Stomach (tissue), 9 donors: ENCODE data around the gene SPRED3. TPM values are rescaled to one million over a fixed set of nuclear protein-coding genes. Genes with fewer than 3 reads are reported as not detected.

Experiments
- DNase-seq, 2 donors: peaks; one replicate each; pipeline versions ENCODE4 v3.0.0 to v3.0.0-alpha.2; 2013 to 2019
- H3K27ac ChIP-seq, 5 donors: fragments of 200-600 bp in 4 of 5; sonication (generic) in 4 of 5; one replicate each; pipeline ENCODE4 v1.5.1; 2013 to 2019; ENCODE audit warnings: mild to moderate bottlenecking in 1 of 5, moderate library complexity in 1 of 5
- H3K27me3 ChIP-seq, 3 donors: fragments of 200-600 bp; sonication (generic); one replicate each; pipeline ENCODE4 v1.5.1; 2017 to 2019; ENCODE audit warnings: mixed run types in 1 of 3
- H3K36me3 ChIP-seq, 4 donors: fragments of 200-600 bp; sonication (generic); 1 replicate in 3 of 4; 2 replicates in 1 of 4; pipeline ENCODE4 v1.5.1; 2016 to 2019
- H3K4me1 ChIP-seq, 4 donors: fragments of 200-600 bp; sonication (generic); one replicate each; pipeline ENCODE4 v1.5.1; 2016 to 2019
- H3K4me3 ChIP-seq, 4 donors: fragments of 200-600 bp; sonication (generic) in 3 of 4; one replicate each; pipeline ENCODE4 v1.5.1; 2016 to 2019; ENCODE audit warnings: mild to moderate bottlenecking in 1 of 4
- H3K9me3 ChIP-seq, 4 donors: fragments of 200-600 bp; sonication (generic); one replicate each; pipeline ENCODE4 v1.5.1; 2016 to 2019
- CTCF ChIP-seq, 7 experiments: fragments of 450-650 bp in 4 of 7; fragments of 200-600 bp in 3 of 7; sonication (generic) in 3 of 7; IDR thresholded peaks; one replicate each; pipeline ENCODE4 v1.5.1; 2016 to 2019; ENCODE audit warnings: antibody characterized with exemption in 7 of 7, control low read depth in 2 of 7, mild to moderate bottlenecking in 1 of 7
- EP300 ChIP-seq: sonication (generic); formaldehyde crosslinking; IDR thresholded peaks from one replicate; pipeline ENCODE4 v1.6.1; 2017; ENCODE audit warnings: antibody characterized with exemption
- POLR2A ChIP-seq, 4 donors: fragments of 450-650 bp; IDR thresholded peaks; one replicate each; pipeline ENCODE4 v1.6.1; 2016; ENCODE audit warnings: antibody characterized with exemption in 4 of 4, control low read depth in 2 of 4, mild to moderate bottlenecking in 1 of 4, moderate library complexity in 1 of 4
- POLR2AphosphoS5 ChIP-seq, 3 donors: sonication (generic); formaldehyde crosslinking; IDR thresholded peaks; one replicate each; pipeline ENCODE4 v1.6.1; 2016; ENCODE audit warnings: antibody characterized with exemption in 3 of 3
- WGBS, 5 donors: extraction: QIAGEN DNeasy Blood & Tissue Kit in 3 of 5; methylation state at CpG; one replicate each; pipeline versions ENCODE4 v1.1.5 to v1.1.7; 2013 to 2018; 5-methylcytosine and 5-hydroxymethylcytosine counted together
- intact Hi-C: fragments of 100-400 bp; cut with DNase I; formaldehyde crosslinking; loops from one replicate; pipeline ENCODE4 v1.15.1; 2023; ENCODE audit warnings: low total_unique reads
- polyA plus RNA-seq, 3 donors: library from polyadenylated mRNA; stranded (reverse); fragments of 200-250 nt; gene quantifications; one replicate each; pipeline ENCODE4 v1.2.3, GENCODE V29; 2013
- total RNA-seq, 5 donors: library from RNA; depleted of rRNA; stranded (reverse); fragments of >200 nt; gene quantifications; one replicate each; pipeline versions ENCODE4 v1.1.0 to v1.2.3, GENCODE V29; 2014 to 2016
- donor health status: healthy with polysubstance abuse.
- donor health status: Bipolar disorder and iron deficiency.
- donor health status: healthy.

Gene SPRED3
- total and polyA plus RNA-seq, 8 donors = 0.12 to 3.6 (median 0.99) TPM; not detected in 4

DNA sequence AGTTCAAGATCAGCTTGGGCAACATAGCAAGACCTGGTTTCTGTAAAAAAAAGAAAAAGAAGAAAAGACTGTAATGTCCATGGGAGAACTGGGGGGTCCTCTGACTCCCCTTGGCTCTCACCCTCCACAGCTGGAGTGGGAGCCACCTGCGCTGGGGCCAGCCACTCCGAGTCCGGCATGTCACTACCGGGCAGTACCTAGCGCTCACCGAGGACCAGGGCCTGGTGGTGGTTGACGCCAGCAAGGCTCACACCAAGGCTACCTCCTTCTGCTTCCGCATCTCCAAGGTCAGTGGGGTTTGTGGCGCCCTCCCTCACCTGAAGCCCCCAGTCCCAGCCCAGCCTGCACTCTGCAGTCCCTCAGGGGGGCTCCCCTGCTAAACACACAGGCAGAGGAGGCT is 59.7 kb downstream of the SPRED3 start:
- no peaks in the 10 kb centered on the region for H3K4me1 ChIP-seq
- TF ChIP-seq POLR2AphosphoS5 (IDR thresholded peaks at IDR 0.05) (no peak), EP300 (no peak), CTCF (IDR thresholded peaks at IDR 0.05) (no peak), POLR2A (IDR thresholded peaks at IDR 0.05) (no peak)
- H3K27ac ChIP-seq = no peak overlapping the region
- 81 to 92% (median 90%) methylated on average over 6 to 9 of the region's 9 CpGs for WGBS, 5 donors
- H3K36me3 ChIP-seq = no peaks in the 10 kb centered on the region
- intact Hi-C loops = no loop called here
- H3K9me3 ChIP-seq = no peaks in the 10 kb centered on the region
- no peak for DNase-seq
- no peak overlapping the region for H3K4me3 ChIP-seq
- H3K27me3 ChIP-seq = no peaks in the 10 kb centered on the region

Other genes with a start within 250 kb of the SPRED3 start
- not detected for gene DPF1, start 164.5 kb upstream of the SPRED3 start, total RNA-seq
- gene DPF1, start 164.5 kb upstream of the SPRED3 start, polyA plus RNA-seq = under 1 TPM in 2 of 3 donors, not detected in 1; 0.12 to 0.43 TPM
- 100 to 1,000 TPM in 1 of 5 donors, 10 to 100 TPM in 3, 1 to 10 TPM in 1; 8.8 to 197 (median 31.6) TPM for gene PPP1R14A, start 132.3 kb upstream of the SPRED3 start, total RNA-seq
- gene PPP1R14A, start 132.3 kb upstream of the SPRED3 start, polyA plus RNA-seq = 100 to 1,000 TPM in 1 of 3 donors, 10 to 100 TPM in 2; 53.2 to 138 (median 54.9) TPM
- gene SPINT2, start 124.1 kb upstream of the SPRED3 start, total RNA-seq = 1,000 to 10,000 TPM in 1 of 5 donors, 100 to 1,000 TPM in 2, 10 to 100 TPM in 2; 29.8 to 1,508 (median 255) TPM
- gene SPINT2, start 124.1 kb upstream of the SPRED3 start, polyA plus RNA-seq = 100 to 1,000 TPM in 2 of 3 donors, 10 to 100 TPM in 1; 54.5 to 255 (median 184) TPM
- 100 to 1,000 TPM in 3 of 5 donors, 10 to 100 TPM in 2; 33.5 to 287 (median 171) TPM for gene C19orf33, start 84.4 kb upstream of the SPRED3 start, total RNA-seq
- 1,000 to 10,000 TPM in 2 of 3 donors, 100 to 1,000 TPM in 1; 388 to 1,069 (median 1,022) TPM for gene C19orf33, start 84.4 kb upstream of the SPRED3 start, polyA plus RNA-seq
- gene YIF1B, start 72.8 kb upstream of the SPRED3 start, total RNA-seq = 10 to 100 TPM in 2 of 5 donors, 1 to 10 TPM in 3; 4.7 to 30.4 (median 7.2) TPM
- gene YIF1B, start 72.8 kb upstream of the SPRED3 start, polyA plus RNA-seq = 10 to 100 TPM; 18.8 to 28.0 (median 24.2) TPM
- 10 to 100 TPM in 2 of 5 donors, 1 to 10 TPM in 2, under 1 TPM in 1; under 0.01 to 32.2 (median 5.4) TPM for gene KCNK6, start 68.9 kb upstream of the SPRED3 start, total RNA-seq
- gene KCNK6, start 68.9 kb upstream of the SPRED3 start, polyA plus RNA-seq = 1 to 10 TPM; 3.2 to 10.0 (median 9.5) TPM
- gene CATSPERG, start 52.9 kb upstream of the SPRED3 start, total RNA-seq = 1 to 10 TPM in 3 of 5 donors, under 1 TPM in 1, not detected in 1; 0.45 to 9.7 (median 5.0) TPM
- gene CATSPERG, start 52.9 kb upstream of the SPRED3 start, polyA plus RNA-seq = 1 to 10 TPM; 1.1 to 2.4 (median 2.0) TPM
- 100 to 1,000 TPM in 2 of 5 donors, 10 to 100 TPM in 3; 10.7 to 282 (median 92.4) TPM for gene PSMD8, start 14.1 kb upstream of the SPRED3 start, total RNA-seq
- 100 to 1,000 TPM in 2 of 3 donors, 10 to 100 TPM in 1; 99.3 to 150 (median 116) TPM for gene PSMD8, start 14.1 kb upstream of the SPRED3 start, polyA plus RNA-seq
- not detected for gene GGN, start 663 bp upstream of the SPRED3 start, total RNA-seq
- gene GGN, start 663 bp upstream of the SPRED3 start, polyA plus RNA-seq = under 1 TPM in 2 of 3 donors, not detected in 1; 0.19 to 0.30 TPM
- gene FAM98C, start 14.4 kb downstream of the SPRED3 start, total RNA-seq = 100 to 1,000 TPM in 1 of 5 donors, 10 to 100 TPM in 3, 1 to 10 TPM in 1; 4.0 to 222 (median 18.7) TPM
- gene FAM98C, start 14.4 kb downstream of the SPRED3 start, polyA plus RNA-seq = 10 to 100 TPM; 18.3 to 40.7 (median 35.1) TPM
- 1 to 10 TPM in 2 of 5 donors, under 1 TPM in 1, not detected in 2; 0.55 to 8.4 (median 4.0) TPM for gene RASGRP4, start 37.5 kb downstream of the SPRED3 start, total RNA-seq
- 1 to 10 TPM in 2 of 3 donors, under 1 TPM in 1; 0.40 to 1.8 (median 1.5) TPM for gene RASGRP4, start 37.5 kb downstream of the SPRED3 start, polyA plus RNA-seq
- gene RYR1, start 45.0 kb downstream of the SPRED3 start, total RNA-seq = 10 to 100 TPM in 1 of 5 donors, 1 to 10 TPM in 2, under 1 TPM in 2; under 0.01 to 10.7 (median 1.7) TPM
- 1 to 10 TPM in 1 of 3 donors, under 1 TPM in 2; 0.46 to 3.6 (median 0.68) TPM for gene RYR1, start 45.0 kb downstream of the SPRED3 start, polyA plus RNA-seq
- 10 to 100 TPM in 1 of 5 donors, 1 to 10 TPM in 3, not detected in 1; 1.2 to 12.9 (median 5.2) TPM for gene MAP4K1, start 229.3 kb downstream of the SPRED3 start, total RNA-seq
- gene MAP4K1, start 229.3 kb downstream of the SPRED3 start, polyA plus RNA-seq = 1 to 10 TPM; 4.4 to 5.3 (median 5.0) TPM
- 100 to 1,000 TPM; 203 to 889 (median 283) TPM for gene EIF3K, start 230.5 kb downstream of the SPRED3 start, total RNA-seq
- 100 to 1,000 TPM; 347 to 495 (median 349) TPM for gene EIF3K, start 230.5 kb downstream of the SPRED3 start, polyA plus RNA-seq